HepG2 (cell line): Measurements from ENCODE around the gene TMEM258. TPM values are rescaled to one million over a fixed set of nuclear protein-coding genes. Genes with fewer than 3 reads are reported as not detected.

Experiments
- CENPT ChIP-seq: sonication (generic); formaldehyde crosslinking; IDR thresholded peaks from 2 replicates; pipeline ENCODE4 v1.8.0; 2022; ENCODE audit warnings: low read depth, mild to moderate bottlenecking, moderate library complexity, missing genetic modification reagents
- E2F2 ChIP-seq: sonication (generic); formaldehyde crosslinking; IDR thresholded peaks from 2 replicates; pipeline ENCODE4 v1.4.0; 2020; ENCODE audit warnings: missing genetic modification reagents, borderline replicate concordance
- HIVEP1 ChIP-seq: sonication (generic); formaldehyde crosslinking; IDR thresholded peaks from 2 replicates; pipeline ENCODE4 v1.4.0; 2020; ENCODE audit warnings: mild to moderate bottlenecking, missing genetic modification reagents
- HMGA1 ChIP-seq: sonication (generic); formaldehyde crosslinking; conservative IDR thresholded peaks from 2 replicates; pipeline ENCODE4 v1.4.0; 2020; ENCODE audit warnings: missing genetic modification reagents
- HOXA5 ChIP-seq: sonication (generic); formaldehyde crosslinking; IDR thresholded peaks from 2 replicates; pipeline ENCODE4 v1.4.0; 2020; ENCODE audit warnings: missing genetic modification reagents
- MEIS2 ChIP-seq: sonication (generic); formaldehyde crosslinking; IDR thresholded peaks from 2 replicates; pipeline ENCODE4 v1.9.0; 2021; ENCODE audit warnings: mild to moderate bottlenecking, missing genetic modification reagents
- NR2F2 ChIP-seq: IDR thresholded peaks from 2 replicates; pipeline ENCODE4 v1.6.1; 2012; ENCODE audit warnings: low read depth, inconsistent platforms, borderline replicate concordance
- RAD21 ChIP-seq: fragments of 450-650 bp; formaldehyde crosslinking; IDR thresholded peaks from 2 replicates; pipeline ENCODE4 v1.5.0; 2020; ENCODE audit warnings: mild to moderate bottlenecking
- RORA ChIP-seq: sonication (generic); formaldehyde crosslinking; IDR thresholded peaks from 2 replicates; pipeline ENCODE4 v1.5.0; 2020; ENCODE audit warnings: mild to moderate bottlenecking, missing genetic modification reagents, moderate library complexity
- SIN3A ChIP-seq: IDR thresholded peaks from 2 replicates; pipeline ENCODE4 v1.6.1; 2011; ENCODE audit warnings: low read depth, mild to moderate bottlenecking, control low read depth, low read length, borderline replicate concordance
- SMC3 ChIP-seq: IDR thresholded peaks from 2 replicates; pipeline ENCODE4 v1.6.1; 2011; ENCODE audit warnings: low read length, improper control_type of control experiment
- SNAPC5 ChIP-seq: sonication (generic); formaldehyde crosslinking; IDR thresholded peaks from 2 replicates; pipeline ENCODE4 v1.8.1; 2023; ENCODE audit warnings: mild to moderate bottlenecking, missing genetic modification reagents, borderline replicate concordance
- SP2 ChIP-seq: sonication (generic); formaldehyde crosslinking; IDR thresholded peaks from 2 replicates; pipeline ENCODE4 v1.5.1; 2020; ENCODE audit warnings: mild to moderate bottlenecking, missing genetic modification reagents
- TOPORS ChIP-seq: sonication (generic); formaldehyde crosslinking; IDR thresholded peaks from 2 replicates; pipeline ENCODE4 v1.8.0; 2023; ENCODE audit warnings: mild to moderate bottlenecking, missing genetic modification reagents
- ZNF232 ChIP-seq: sonication (generic); formaldehyde crosslinking; IDR thresholded peaks from 2 replicates; pipeline ENCODE4 v1.4.0; 2020; ENCODE audit warnings: missing genetic modification reagents, borderline replicate concordance
- ZNF326 ChIP-seq: sonication (generic); formaldehyde crosslinking; IDR thresholded peaks from 2 replicates; pipeline ENCODE4 v1.4.0; 2020; ENCODE audit warnings: missing genetic modification reagents, borderline replicate concordance
- ZNF552 ChIP-seq: sonication (generic); formaldehyde crosslinking; IDR thresholded peaks from 2 replicates; pipeline ENCODE4 v1.9.0; 2022; ENCODE audit warnings: missing genetic modification reagents, mild to moderate bottlenecking, borderline replicate concordance
- ZNF644 ChIP-seq: IDR thresholded peaks from 2 replicates; pipeline ENCODE4 v1.6.1; 2016; ENCODE audit warnings: low read depth
- ZNF660 ChIP-seq: sonication (generic); formaldehyde crosslinking; IDR thresholded peaks from 2 replicates; pipeline ENCODE4 v1.5.1; 2020; ENCODE audit warnings: mild to moderate bottlenecking, low read depth, missing genetic modification reagents, borderline replicate concordance
- ZSCAN20 ChIP-seq: sonication (generic); formaldehyde crosslinking; IDR thresholded peaks from 2 replicates; pipeline ENCODE4 v1.4.0; 2020; ENCODE audit warnings: missing genetic modification reagents, mild to moderate bottlenecking, borderline replicate concordance
- polyA plus RNA-seq, 8 experiments: library from polyadenylated mRNA; depleted of rRNA in 3 of 8; stranded (reverse) in 7 of 8; unstranded in 1 of 8; fragments of >200 nt; fragmentation: Illumina TruSeq in 4 of 8; extraction: Trizol in 4 of 8; gene quantifications; 2 replicates each; pipeline versions ENCODE4 v1.2.1 to v1.2.3, GENCODE V29; 2011 to 2016; ENCODE audit warnings: low read depth in 4 of 8, missing spikeins in 1 of 8, mixed read lengths in 1 of 8; ENCODE audit not compliant: insufficient read depth in 1 of 8
- total RNA-seq, 5 experiments: library from RNA; depleted of rRNA; stranded (reverse); fragments of >200 nt; fragmentation: Illumina TruSeq; extraction: Trizol; gene quantifications; 2 replicates each; pipeline ENCODE4 v1.2.3, GENCODE V29; 2016; ENCODE audit warnings: low read depth in 1 of 5
- TF ChIP-seq, protein P1 (sequence below): sonication (generic); formaldehyde crosslinking; IDR thresholded peaks from 2 replicates; pipeline ENCODE4 v1.8.0; 2022; ENCODE audit warnings: missing genetic modification reagents, mild to moderate bottlenecking, moderate library complexity, borderline replicate concordance
- TF ChIP-seq, protein P2 (sequence below): sonication (generic); formaldehyde crosslinking; IDR thresholded peaks from 2 replicates; pipeline ENCODE4 v1.9.0; 2022; ENCODE audit warnings: missing genetic modification reagents, mild to moderate bottlenecking, borderline replicate concordance
- TF ChIP-seq, protein P3 (sequence below): sonication (generic); formaldehyde crosslinking; IDR thresholded peaks from 2 replicates; pipeline ENCODE4 v1.4.0; 2020; ENCODE audit warnings: missing genetic modification reagents, borderline replicate concordance

TMEM258 gene
- total and polyA plus RNA-seq, 2 of the 13 experiments (the other 11 are each of a cell fraction or from before 2014, with no cell fraction given), result 175 to 424 TPM

- TF ChIP-seq SP2 (CRISPR knock-in tag) (peak; percentile 58; the same call in 1 of the 2 replicates), ZNF644 (CRISPR knock-in tag) (no peak), ZSCAN20 (CRISPR knock-in tag) (no peak), SMC3 (no peak), SIN3A (peak; percentile 44; the same call in 1 of the 2 replicates), HIVEP1 (CRISPR knock-in tag) (0 out of 2 replicates have a peak, but pooled peaks have one; percentile 16), ZNF232 (CRISPR knock-in tag) (no peak), NR2F2 (no peak; the same call in 1 of the 2 replicates), TOPORS (CRISPR knock-in tag) (0 out of 2 replicates have a peak, but pooled peaks have one; percentile 33), ZNF552 (peak; percentile 68; the same call in 1 of the 2 replicates), ZNF326 (no peak), HMGA1 (CRISPR knock-in tag) (no peak), RAD21 (CRISPR knock-in tag) (no peak), SNAPC5 (CRISPR knock-in tag) (no peak), ZNF660 (CRISPR knock-in tag) (no peak; the same call in 1 of the 2 replicates), MEIS2 (CRISPR knock-in tag) (peak; percentile 43; the same call in 1 of the 2 replicates), E2F2 (peak; percentile 98), CENPT (CRISPR knock-in tag) (no peak), HOXA5 (CRISPR knock-in tag) (peak; percentile 93), RORA (CRISPR knock-in tag) (no peak)
- TF ChIP-seq, protein P1, sequence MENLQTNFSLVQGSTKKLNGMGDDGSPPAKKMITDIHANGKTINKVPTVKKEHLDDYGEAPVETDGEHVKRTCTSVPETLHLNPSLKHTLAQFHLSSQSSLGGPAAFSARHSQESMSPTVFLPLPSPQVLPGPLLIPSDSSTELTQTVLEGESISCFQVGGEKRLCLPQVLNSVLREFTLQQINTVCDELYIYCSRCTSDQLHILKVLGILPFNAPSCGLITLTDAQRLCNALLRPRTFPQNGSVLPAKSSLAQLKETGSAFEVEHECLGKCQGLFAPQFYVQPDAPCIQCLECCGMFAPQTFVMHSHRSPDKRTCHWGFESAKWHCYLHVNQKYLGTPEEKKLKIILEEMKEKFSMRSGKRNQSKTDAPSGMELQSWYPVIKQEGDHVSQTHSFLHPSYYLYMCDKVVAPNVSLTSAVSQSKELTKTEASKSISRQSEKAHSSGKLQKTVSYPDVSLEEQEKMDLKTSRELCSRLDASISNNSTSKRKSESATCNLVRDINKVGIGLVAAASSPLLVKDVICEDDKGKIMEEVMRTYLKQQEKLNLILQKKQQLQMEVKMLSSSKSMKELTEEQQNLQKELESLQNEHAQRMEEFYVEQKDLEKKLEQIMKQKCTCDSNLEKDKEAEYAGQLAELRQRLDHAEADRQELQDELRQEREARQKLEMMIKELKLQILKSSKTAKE (CRISPR knock-in tag), result no peak
- TF ChIP-seq, protein P2, sequence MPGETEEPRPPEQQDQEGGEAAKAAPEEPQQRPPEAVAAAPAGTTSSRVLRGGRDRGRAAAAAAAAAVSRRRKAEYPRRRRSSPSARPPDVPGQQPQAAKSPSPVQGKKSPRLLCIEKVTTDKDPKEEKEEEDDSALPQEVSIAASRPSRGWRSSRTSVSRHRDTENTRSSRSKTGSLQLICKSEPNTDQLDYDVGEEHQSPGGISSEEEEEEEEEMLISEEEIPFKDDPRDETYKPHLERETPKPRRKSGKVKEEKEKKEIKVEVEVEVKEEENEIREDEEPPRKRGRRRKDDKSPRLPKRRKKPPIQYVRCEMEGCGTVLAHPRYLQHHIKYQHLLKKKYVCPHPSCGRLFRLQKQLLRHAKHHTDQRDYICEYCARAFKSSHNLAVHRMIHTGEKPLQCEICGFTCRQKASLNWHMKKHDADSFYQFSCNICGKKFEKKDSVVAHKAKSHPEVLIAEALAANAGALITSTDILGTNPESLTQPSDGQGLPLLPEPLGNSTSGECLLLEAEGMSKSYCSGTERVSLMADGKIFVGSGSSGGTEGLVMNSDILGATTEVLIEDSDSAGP (CRISPR knock-in tag), result peak; percentile 85; the same call in 1 of the 2 replicates
- TF ChIP-seq, protein P3, sequence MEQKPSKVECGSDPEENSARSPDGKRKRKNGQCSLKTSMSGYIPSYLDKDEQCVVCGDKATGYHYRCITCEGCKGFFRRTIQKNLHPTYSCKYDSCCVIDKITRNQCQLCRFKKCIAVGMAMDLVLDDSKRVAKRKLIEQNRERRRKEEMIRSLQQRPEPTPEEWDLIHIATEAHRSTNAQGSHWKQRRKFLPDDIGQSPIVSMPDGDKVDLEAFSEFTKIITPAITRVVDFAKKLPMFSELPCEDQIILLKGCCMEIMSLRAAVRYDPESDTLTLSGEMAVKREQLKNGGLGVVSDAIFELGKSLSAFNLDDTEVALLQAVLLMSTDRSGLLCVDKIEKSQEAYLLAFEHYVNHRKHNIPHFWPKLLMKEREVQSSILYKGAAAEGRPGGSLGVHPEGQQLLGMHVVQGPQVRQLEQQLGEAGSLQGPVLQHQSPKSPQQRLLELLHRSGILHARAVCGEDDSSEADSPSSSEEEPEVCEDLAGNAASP (CRISPR knock-in tag), result peak; percentile 48
Measured at GRCh38 chr11:61792310-61793082, at the start of gene TMEM258, which contains the start of gene FEN1 (continued).
